ENCODE measurements around the gene RGS9BP.
A peak's percentile ranks its signal among the peaks of the same experiment; 100 is the strongest.
"Not testable (repeated sequence)": the region's sequence is repeated elsewhere in the genome, so short reads cannot be mapped to it uniquely, and the experiment has no call there.

The RGS9BP gene

GRCh38 chr19:32672841-32673240, 2.8 kb upstream of the RGS9BP start:
- DNase-seq, result no peak

DNA sequence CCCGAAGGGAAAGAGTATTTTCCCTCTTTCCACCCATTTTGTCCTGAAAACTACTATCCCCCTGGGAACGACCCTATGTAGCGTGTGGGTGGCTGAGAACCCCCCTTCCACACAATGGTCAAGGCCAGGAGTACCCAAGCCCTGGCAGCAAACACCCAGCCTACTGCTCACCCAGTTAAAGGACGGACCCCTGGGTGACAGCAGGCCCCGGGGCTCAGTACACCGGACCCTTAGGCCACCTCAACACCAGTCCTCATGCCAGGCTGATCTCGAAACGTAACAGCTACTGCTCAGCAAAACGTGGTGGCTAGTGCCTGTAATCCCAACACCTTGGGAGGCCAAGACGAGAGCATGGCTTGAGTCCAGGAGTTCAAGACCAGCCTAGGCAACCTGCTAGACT, 2.1 kb upstream of the RGS9BP start:
- DNase-seq, result no peak

GRCh38 chr19:32674153-32674930, 1.3 kb upstream of the RGS9BP start:
- DNase-seq, result no peak

DNA sequence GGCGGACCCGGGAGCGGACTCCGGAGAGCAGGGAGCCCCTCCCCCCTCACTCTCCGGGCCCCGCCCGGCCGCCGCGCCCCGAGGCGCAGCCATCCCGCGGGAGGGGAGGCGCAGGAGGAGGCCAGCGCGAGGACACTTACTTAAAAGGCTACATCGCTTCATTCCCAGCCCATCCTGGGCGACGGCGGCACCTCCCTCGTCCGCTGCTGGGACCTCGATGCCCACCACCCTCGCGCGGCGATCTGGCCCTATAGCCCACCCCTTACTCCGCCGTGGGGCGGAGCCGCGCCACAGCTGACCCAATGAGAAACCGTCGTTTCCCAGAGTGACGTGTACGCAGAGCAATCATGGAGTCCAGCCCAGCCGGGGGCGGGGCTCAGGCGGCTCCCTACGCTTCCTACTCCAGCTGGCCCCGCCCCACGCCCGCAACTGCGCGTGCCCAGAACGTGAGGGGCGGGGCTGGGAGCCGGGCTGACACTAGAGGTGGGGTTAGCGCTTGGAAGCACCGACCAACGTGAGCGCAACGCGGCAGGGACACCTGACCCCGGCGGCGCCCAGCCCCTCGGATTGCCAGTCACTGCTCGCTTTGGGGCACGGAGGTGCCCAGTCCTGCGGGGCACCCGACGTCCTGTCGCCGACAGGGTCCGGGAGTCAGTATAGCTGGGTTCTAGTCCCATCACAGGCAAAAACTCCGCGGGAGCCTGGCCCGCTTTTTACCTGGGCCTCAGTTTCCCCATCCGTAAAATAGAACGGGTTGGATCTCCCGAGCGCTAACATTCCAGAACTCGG, 523 bp upstream of the RGS9BP start, which contains the start of gene ANKRD27:
Gene ANKRD27 (minus strand): TSS at position 250 of the 789 bp plus-strand sequence. CDS start 16,165 bp downstream, outside the sequence.
- DNase-seq, result peak; percentile 96

- no peak for DNase-seq
These were observed 692 bp downstream of the RGS9BP start for GRCh38 chr19:32676186-32676894.

DNA sequence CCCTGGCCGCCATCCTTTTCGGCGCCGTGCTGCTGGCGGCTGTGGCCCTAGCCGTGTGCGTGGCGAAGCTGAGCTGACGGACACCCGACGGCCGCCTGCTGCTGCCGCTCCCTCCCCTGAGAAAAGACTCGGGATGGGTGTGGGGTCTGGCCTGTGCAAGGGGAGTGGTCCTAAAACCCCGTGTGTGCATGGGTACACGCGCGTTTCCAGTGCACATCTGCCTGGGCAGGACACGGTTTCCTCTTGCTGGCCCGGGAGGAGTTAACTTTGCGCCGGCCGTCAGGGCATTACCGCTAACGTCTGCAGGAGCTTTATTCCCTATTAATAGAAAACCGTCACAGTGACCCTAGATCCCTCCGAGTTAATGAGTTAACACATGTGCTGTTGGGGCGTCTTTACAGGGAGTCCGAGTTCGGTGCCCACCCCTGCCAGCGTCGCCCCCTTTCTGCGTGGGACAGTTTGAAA, 1.3 kb downstream of the RGS9BP start:
- no peak for DNase-seq

DNA sequence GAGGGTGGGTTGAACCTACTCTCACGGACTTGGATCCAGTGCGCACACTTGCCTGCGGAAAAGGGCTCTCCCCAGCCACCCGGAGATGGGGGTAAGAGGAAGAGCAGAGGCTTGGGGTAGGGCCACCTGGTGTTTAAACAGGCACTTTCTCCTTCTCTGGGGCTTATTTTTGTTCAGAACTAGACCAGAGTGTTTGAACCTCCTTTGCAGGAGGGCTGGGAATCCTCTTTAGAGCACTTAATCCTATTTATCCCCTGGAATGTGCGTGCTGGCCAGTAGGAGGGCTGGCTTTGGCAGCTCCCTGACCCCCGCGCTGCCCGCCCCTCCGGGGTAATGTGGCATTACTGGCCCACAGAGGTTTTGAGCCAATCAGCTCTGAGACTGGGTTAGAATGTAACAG, 2.0 kb downstream of the RGS9BP start:
- DNase-seq, result no peak

DNA sequence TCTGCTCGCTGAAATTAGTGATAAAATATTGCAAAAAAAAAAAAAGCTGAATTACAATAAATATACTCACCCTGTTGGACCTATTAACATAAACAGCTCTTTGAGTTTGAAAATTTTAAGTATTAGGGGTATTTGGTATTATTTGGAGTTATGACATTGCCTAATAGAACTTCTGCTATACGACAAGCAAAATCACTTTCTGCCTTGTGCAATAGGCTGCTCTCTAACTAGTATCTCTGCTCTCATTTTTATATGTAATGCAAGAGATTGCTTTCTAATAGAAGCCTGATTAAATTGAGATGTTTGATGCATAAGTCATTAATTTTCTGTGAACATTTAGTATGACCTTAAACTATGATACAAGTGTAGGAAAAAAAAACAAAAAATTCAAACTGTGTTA, 5.3 kb downstream of the RGS9BP start:
- DNase-seq, result no peak

- DNase-seq, result no peak
These were observed 6.7 kb downstream of the RGS9BP start for GRCh38 chr19:32682317-32682716.

GRCh38 chr19:32686847-32687475, 11.3 kb downstream of the RGS9BP start:
- no peak for DNase-seq

DNA sequence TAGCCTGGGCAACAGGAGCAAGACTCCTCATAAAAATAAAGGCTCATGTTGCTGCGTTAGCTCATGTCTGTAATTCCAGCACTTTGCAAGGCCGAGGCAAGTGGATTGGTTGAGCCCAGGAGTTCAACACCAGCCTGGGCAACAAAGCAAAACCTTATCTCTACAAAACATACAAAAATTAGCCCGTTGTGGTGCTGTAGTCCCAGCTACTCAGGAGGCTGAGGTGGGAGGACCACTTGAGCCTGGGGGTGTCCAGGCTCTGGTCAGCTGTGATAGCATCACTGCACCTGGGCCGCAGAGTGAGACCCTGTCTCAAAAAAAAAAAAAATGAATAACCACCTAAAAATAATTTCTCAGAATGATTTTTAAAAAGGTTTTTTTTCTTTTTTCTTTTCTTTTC, 12.0 kb downstream of the RGS9BP start:
- DNase-seq, result no peak

GRCh38 chr19:32688311-32688710, 12.7 kb downstream of the RGS9BP start:
- no peak for DNase-seq

DNA sequence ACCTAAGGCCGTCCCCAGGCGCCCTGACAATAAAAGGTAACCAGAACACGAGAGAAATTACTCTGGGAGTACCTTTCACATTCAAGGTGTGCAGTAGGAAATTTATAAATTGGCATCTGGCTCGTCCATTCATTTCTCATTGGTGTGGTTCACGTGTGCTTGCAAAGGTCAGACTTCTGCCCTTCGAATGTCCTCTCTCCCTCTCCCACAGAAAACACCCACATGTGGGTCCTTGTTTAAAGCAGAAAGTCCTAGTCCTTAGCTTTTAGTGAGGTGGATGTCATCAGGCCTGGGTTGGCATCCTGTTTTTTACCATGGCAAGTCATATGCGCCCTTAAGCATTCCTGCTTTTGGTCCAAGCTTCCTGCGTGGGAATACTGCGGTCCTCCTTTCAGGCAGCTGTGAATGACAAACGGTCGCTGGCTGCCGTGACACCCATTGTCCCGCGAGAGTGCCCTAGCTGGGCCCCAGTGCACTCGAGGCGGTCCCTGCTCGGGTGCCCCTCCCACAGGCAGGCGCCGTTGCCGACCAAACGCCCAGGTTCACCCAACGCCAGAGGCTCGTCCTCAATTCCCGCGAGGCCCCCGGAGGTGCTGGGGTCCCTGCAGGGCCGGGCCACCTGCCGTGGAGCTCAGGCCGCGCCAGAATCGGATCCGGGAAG, 15.8 kb downstream of the RGS9BP start, which contains the start of gene NUDT19:
Gene NUDT19 (plus strand): TSS at position 531 of the 661 bp plus-strand sequence. CDS start 140 bp downstream, outside the sequence.
- peak; percentile 77 for DNase-seq

- peak; percentile 44 for DNase-seq
These were observed 16.5 kb downstream of the RGS9BP start for GRCh38 chr19:32691952-32692726.

DNA sequence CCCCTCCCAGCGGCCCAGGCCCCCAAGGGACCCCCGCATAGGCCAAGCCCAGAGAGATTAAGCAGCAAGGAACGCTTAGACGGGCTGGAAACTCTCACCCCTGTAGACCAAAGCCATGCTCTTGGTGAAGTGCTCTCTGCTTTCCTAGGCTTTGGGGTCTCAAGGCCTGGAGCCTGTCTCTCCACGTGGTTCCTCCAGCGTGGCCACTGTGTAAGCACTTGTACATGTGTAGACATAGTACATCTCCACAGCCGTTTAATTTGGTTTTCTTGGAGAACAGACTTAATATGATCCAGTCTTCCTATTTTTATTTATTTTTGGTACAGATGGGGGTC, 17.0 kb downstream of the RGS9BP start:
- no peak for DNase-seq

DNA sequence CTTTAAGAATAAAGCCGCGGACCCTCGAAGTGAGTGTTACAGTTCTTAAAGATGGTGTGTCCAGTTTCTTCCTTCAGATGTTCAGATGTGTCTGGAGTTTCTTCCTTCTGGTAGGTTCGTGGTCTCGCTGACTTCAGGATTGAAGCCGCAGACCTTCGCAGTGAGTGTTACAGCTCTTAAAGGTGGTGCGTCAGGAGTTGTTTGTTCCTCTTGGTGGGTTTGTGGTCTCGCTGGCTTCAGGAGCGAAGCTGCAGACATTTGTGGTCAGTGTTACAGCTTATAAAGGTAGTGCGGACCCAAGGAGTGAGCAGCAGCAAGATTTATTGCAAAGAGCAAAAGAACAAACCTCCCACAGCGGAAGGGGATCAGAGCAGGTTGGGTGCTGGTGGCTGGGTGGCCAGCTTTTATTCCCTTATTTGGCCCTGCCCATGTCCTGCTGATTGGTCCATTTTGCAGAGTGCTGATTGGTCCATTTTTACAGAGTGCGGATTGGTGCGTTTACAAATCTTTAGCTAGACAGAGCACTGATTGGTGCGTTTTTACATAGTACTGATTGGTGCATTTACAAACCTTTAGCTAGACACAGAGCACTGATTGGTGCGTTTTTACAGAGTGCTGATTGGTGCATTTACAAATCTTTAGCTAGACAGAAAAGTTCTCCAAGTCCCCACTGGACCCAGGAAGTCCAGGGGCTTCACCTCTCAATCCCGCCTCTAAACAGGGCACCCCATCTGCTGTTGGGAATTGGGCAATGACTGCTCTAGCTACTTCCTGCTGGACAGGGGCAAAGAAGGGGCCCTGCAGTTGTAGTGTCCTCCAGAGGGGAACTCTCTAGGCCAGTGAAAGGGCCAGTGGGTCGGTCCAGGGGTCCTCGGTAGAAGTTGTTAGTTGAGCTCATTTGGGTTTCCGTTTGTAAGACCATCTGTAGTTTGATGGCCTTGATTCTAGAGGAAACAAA, 17.8 kb downstream of the RGS9BP start:
- peak; percentile 45 for DNase-seq

DNA sequence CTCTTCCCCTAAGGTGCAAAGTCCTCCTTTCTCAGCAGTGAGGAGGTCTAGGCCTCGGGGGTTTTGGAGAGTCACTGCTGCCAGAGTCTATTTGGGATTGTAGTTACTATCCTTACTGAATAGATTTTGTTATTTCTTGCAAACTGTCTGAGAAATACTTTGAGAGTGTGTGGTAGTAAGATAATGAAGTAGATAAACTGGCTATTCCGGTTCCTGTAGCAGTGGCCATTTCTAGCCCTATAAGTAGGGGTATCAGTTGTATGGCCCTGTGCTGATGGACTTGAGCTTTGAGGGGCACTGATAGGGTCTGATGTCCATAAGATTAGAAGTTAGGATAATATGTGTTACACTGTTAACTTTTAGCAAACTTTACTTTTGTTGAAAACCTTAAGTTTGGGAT, 18.7 kb downstream of the RGS9BP start:
- DNase-seq, result not testable (repeated sequence)

GRCh38 chr19:32694851-32695250, 19.2 kb downstream of the RGS9BP start:
- not testable (repeated sequence) for DNase-seq

DNA sequence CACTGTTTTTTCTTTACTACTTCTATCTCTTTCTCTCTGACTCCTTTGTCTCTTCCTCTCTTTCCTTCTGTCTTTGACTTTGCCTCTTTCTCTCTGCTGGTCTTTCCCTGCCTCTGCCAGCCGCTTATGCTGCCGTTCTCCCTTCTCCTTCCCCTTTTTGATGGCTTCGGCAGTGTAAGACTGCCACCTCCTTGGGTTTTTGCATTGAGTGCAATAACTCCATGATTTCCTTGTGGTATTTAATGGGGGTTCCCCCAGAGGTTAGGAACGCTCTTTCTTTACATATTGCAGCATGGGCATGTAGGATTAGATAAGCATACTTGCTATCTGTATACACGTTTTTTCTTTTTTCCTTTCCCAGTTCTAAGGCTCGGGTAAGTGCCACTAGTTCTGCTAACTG, 19.9 kb downstream of the RGS9BP start:
- DNase-seq, result not testable (repeated sequence)

DNA sequence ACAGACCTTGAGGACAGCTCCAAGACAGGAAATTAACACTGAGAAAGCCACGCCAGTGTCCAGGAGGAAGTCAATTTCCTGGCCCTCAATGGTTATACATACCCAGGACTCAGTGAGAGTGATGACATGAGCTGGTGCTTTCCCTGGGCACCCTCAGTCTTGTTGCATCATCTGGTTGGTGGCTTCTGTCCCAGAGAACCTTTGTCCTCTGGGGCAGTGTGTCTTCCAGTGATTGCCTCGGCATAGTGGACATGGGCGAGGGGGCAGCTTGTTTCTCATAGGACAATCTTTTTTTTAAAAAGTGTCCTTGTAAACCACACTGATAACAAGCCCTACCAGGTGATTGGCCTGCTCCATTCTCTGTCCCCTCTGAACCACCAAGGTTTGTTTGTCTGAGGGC, 21.1 kb downstream of the RGS9BP start:
- DNase-seq, result not testable (repeated sequence)
